ENCODE measurements around the gene BHMT2. TPM values are rescaled to one million over a fixed set of nuclear protein-coding genes. Genes with fewer than 3 reads are reported as not detected.

The BHMT2 gene
- total and polyA plus RNA-seq, 2 of the 13 experiments (the other 11 are each of a cell fraction or from before 2014, with no cell fraction given): 13.8 to 18.8 TPM

DNA sequence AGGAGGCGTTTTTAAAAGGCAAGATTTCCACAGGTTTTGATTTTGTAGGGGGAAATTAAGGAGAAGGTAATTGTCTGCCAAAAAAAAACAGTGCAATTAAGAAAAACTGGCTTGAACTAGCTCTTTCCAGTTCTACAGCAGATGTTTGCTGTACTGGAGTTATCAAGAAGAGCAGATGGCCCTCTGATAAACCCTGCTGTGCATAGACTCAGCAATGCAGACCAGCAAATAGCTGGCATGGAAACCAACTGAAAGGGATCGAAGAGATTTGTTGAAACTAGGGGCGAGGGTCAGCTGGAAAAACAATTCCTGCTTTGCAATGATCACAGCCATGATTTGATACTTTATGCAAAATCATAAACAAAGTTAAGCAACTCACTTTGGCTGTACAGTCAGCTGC is 24.2 kb downstream of the BHMT2 start (continued):
- TF ChIP-seq, protein P1, sequence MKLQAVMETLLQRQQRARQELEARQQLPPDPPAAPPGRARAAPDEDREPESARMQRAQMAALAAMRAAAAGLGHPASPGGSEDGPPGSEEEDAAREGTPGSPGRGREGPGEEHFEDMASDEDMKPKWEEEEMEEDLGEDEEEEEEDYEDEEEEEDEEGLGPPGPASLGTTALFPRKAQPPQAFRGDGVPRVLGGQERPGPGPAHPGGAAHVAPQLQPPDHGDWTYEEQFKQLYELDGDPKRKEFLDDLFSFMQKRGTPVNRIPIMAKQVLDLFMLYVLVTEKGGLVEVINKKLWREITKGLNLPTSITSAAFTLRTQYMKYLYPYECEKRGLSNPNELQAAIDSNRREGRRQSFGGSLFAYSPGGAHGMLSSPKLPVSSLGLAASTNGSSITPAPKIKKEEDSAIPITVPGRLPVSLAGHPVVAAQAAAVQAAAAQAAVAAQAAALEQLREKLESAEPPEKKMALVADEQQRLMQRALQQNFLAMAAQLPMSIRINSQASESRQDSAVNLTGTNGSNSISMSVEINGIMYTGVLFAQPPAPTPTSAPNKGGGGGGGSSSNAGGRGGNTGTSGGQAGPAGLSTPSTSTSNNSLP (IDR thresholded peaks at IDR 0.05; ENCODE audit: low read depth, low read length): peak; percentile 26; the same call in 1 of the 2 replicates
- no peak for TF ChIP-seq NONO (IDR thresholded peaks at IDR 0.05)
- TF ChIP-seq NONO (CRISPR knock-in tag; conservative IDR thresholded peaks at IDR 0.05): no peak
- TF ChIP-seq ZBTB7A (CRISPR knock-in tag; IDR thresholded peaks at IDR 0.05): no peak
- TF ChIP-seq POGZ (CRISPR knock-in tag; IDR thresholded peaks at IDR 0.05): peak; percentile 39; the same call in 1 of the 2 replicates
- TF ChIP-seq ISL2 (CRISPR knock-in tag; IDR thresholded peaks at IDR 0.05): peak; percentile 20; the same call in 1 of the 2 replicates
- TF ChIP-seq, protein P2, sequence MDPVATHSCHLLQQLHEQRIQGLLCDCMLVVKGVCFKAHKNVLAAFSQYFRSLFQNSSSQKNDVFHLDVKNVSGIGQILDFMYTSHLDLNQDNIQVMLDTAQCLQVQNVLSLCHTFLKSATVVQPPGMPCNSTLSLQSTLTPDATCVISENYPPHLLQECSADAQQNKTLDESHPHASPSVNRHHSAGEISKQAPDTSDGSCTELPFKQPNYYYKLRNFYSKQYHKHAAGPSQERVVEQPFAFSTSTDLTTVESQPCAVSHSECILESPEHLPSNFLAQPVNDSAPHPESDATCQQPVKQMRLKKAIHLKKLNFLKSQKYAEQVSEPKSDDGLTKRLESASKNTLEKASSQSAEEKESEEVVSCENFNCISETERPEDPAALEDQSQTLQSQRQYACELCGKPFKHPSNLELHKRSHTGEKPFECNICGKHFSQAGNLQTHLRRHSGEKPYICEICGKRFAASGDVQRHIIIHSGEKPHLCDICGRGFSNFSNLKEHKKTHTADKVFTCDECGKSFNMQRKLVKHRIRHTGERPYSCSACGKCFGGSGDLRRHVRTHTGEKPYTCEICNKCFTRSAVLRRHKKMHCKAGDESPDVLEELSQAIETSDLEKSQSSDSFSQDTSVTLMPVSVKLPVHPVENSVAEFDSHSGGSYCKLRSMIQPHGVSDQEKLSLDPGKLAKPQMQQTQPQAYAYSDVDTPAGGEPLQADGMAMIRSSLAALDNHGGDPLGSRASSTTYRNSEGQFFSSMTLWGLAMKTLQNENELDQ (CRISPR knock-in tag; IDR thresholded peaks at IDR 0.05; ENCODE audit: borderline replicate concordance): no peak
- TF ChIP-seq MED1 (CRISPR knock-in tag; IDR thresholded peaks at IDR 0.05): peak; percentile 47; the same call in 1 of the 2 replicates
- TF ChIP-seq FOXA3 (CRISPR knock-in tag; IDR thresholded peaks at IDR 0.05): 0 out of 2 replicates have a peak, but pooled peaks have one; percentile 6
- TF ChIP-seq FOXA1 (IDR thresholded peaks at IDR 0.05): no peak
- TF ChIP-seq FOXA1 (CRISPR knock-in tag; IDR thresholded peaks at IDR 0.05): no peak
- TF ChIP-seq HDAC1 (CRISPR knock-in tag; IDR thresholded peaks at IDR 0.05): peak; percentile 65
- TF ChIP-seq ZNF549 (CRISPR knock-in tag; IDR thresholded peaks at IDR 0.05): no peak
- TF ChIP-seq ZNF3 (CRISPR knock-in tag; IDR thresholded peaks at IDR 0.05): no peak
- peak; percentile 62; the same call in 1 of the 2 replicates for TF ChIP-seq NR2F2 (IDR thresholded peaks at IDR 0.05; ENCODE audit: borderline replicate concordance, low read depth)
- TF ChIP-seq ZNF644 (CRISPR knock-in tag; IDR thresholded peaks at IDR 0.05; ENCODE audit: low read depth): 0 out of 2 replicates have a peak, but pooled peaks have one; percentile 22
- TF ChIP-seq, protein P3, sequence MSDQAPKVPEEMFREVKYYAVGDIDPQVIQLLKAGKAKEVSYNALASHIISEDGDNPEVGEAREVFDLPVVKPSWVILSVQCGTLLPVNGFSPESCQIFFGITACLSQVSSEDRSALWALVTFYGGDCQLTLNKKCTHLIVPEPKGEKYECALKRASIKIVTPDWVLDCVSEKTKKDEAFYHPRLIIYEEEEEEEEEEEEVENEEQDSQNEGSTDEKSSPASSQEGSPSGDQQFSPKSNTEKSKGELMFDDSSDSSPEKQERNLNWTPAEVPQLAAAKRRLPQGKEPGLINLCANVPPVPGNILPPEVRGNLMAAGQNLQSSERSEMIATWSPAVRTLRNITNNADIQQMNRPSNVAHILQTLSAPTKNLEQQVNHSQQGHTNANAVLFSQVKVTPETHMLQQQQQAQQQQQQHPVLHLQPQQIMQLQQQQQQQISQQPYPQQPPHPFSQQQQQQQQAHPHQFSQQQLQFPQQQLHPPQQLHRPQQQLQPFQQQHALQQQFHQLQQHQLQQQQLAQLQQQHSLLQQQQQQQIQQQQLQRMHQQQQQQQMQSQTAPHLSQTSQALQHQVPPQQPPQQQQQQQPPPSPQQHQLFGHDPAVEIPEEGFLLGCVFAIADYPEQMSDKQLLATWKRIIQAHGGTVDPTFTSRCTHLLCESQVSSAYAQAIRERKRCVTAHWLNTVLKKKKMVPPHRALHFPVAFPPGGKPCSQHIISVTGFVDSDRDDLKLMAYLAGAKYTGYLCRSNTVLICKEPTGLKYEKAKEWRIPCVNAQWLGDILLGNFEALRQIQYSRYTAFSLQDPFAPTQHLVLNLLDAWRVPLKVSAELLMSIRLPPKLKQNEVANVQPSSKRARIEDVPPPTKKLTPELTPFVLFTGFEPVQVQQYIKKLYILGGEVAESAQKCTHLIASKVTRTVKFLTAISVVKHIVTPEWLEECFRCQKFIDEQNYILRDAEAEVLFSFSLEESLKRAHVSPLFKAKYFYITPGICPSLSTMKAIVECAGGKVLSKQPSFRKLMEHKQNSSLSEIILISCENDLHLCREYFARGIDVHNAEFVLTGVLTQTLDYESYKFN (CRISPR knock-in tag; conservative IDR thresholded peaks at IDR 0.05): peak; percentile 83
- no peak for TF ChIP-seq ZFP36L1 (CRISPR knock-in tag; IDR thresholded peaks at IDR 0.05)
- no peak for TF ChIP-seq LCORL (IDR thresholded peaks at IDR 0.05)
- 0 out of 2 replicates have a peak, but pooled peaks have one; percentile 34 for TF ChIP-seq LCORL (CRISPR knock-in tag; IDR thresholded peaks at IDR 0.05)
- no peak for TF ChIP-seq ZNF34 (CRISPR knock-in tag; IDR thresholded peaks at IDR 0.05; ENCODE audit: borderline replicate concordance)
- TF ChIP-seq, protein P4, sequence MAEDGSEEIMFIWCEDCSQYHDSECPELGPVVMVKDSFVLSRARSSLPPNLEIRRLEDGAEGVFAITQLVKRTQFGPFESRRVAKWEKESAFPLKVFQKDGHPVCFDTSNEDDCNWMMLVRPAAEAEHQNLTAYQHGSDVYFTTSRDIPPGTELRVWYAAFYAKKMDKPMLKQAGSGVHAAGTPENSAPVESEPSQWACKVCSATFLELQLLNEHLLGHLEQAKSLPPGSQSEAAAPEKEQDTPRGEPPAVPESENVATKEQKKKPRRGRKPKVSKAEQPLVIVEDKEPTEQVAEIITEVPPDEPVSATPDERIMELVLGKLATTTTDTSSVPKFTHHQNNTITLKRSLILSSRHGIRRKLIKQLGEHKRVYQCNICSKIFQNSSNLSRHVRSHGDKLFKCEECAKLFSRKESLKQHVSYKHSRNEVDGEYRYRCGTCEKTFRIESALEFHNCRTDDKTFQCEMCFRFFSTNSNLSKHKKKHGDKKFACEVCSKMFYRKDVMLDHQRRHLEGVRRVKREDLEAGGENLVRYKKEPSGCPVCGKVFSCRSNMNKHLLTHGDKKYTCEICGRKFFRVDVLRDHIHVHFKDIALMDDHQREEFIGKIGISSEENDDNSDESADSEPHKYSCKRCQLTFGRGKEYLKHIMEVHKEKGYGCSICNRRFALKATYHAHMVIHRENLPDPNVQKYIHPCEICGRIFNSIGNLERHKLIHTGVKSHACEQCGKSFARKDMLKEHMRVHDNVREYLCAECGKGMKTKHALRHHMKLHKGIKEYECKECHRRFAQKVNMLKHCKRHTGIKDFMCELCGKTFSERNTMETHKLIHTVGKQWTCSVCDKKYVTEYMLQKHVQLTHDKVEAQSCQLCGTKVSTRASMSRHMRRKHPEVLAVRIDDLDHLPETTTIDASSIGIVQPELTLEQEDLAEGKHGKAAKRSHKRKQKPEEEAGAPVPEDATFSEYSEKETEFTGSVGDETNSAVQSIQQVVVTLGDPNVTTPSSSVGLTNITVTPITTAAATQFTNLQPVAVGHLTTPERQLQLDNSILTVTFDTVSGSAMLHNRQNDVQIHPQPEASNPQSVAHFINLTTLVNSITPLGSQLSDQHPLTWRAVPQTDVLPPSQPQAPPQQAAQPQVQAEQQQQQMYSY (CRISPR knock-in tag; IDR thresholded peaks at IDR 0.05): 0 out of 2 replicates have a peak, but pooled peaks have one; percentile 21
